ENCODE measurements around the gene NOS1AP.

The NOS1AP gene

GRCh38 chr1:162367073-162367472 is 297.6 kb downstream of the NOS1AP start:
- no peak overlapping the region for H3K27ac ChIP-seq (ENCODE audit: low read depth, low read length)
- H3K36me3 ChIP-seq (ENCODE audit: insufficient read depth, low read length), result peaks cover 4% of the 10 kb centered on the region
- no peaks in the 10 kb centered on the region for H3K27me3 ChIP-seq (ENCODE audit: control insufficient read depth in 1 of 2, insufficient read depth in 2 of 2, low read length in 2 of 2)
- no peaks in the 10 kb centered on the region for H3K9me3 ChIP-seq (ENCODE audit: low read length)
- peak overlapping the region in 1 of 2 donors; percentile 30 for H3K4me3 ChIP-seq (ENCODE audit: low read depth in 1 of 2, low read length in 2 of 2)
- H3K4me1 ChIP-seq (ENCODE audit: insufficient read depth, low read length), result no peaks in the 10 kb centered on the region
- H3K9ac ChIP-seq (ENCODE audit: low read length), result no peak overlapping the region

GRCh38 chr1:162367772-162368171 is 298.3 kb downstream of the NOS1AP start:
- Histone ChIP-seq H3K4me1 (ENCODE audit: insufficient read depth, low read length) (no peaks in the 10 kb centered on the region), H3K27ac (ENCODE audit: low read depth, low read length) (no peak overlapping the region), H3K4me3 (ENCODE audit: low read depth in 1 of 2, low read length in 2 of 2) (no peak overlapping the region), H3K36me3 (ENCODE audit: insufficient read depth, low read length) (peaks cover 4% of the 10 kb centered on the region), H3K27me3 (ENCODE audit: control insufficient read depth in 1 of 2, insufficient read depth in 2 of 2, low read length in 2 of 2) (no peaks in the 10 kb centered on the region), H3K9ac (ENCODE audit: low read length) (no peak overlapping the region), H3K9me3 (ENCODE audit: low read length) (no peaks in the 10 kb centered on the region)

DNA sequence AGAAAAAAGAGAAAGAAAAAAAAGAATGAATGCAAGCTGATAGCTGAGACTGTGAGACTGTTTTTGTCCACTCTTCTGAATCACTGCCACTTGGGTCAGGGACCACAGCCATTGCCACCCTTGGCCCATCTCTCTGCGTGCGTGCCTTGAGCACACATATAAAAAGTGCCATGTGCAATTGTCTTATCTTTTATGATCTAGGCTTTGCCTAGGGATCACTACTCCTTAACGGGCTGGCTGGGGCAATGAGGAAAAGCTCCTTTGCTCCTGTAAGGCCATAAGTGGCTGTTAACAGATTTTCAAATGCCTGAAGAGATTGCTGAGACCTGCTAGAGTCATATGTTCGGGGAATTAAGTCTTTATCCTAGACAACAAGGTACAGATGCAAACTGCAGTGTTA is 299.0 kb downstream of the NOS1AP start:
- H3K27me3 ChIP-seq (ENCODE audit: control insufficient read depth in 1 of 2, insufficient read depth in 2 of 2, low read length in 2 of 2), result no peaks in the 10 kb centered on the region
- no peaks in the 10 kb centered on the region for H3K9me3 ChIP-seq (ENCODE audit: low read length)
- H3K9ac ChIP-seq (ENCODE audit: low read length), result no peak overlapping the region
- H3K4me3 ChIP-seq (ENCODE audit: low read depth in 1 of 2, low read length in 2 of 2), result no peak overlapping the region
- H3K27ac ChIP-seq (ENCODE audit: low read depth, low read length), result no peak overlapping the region
- H3K36me3 ChIP-seq (ENCODE audit: insufficient read depth, low read length), result peaks cover 4% of the 10 kb centered on the region
- H3K4me1 ChIP-seq (ENCODE audit: insufficient read depth, low read length), result no peaks in the 10 kb centered on the region

GRCh38 chr1:162369571-162369970 is 300.1 kb downstream of the NOS1AP start:
- no peaks in the 10 kb centered on the region for H3K9me3 ChIP-seq (ENCODE audit: low read length)
- H3K4me1 ChIP-seq (ENCODE audit: insufficient read depth, low read length), result no peaks in the 10 kb centered on the region
- H3K27ac ChIP-seq (ENCODE audit: low read depth, low read length), result no peak overlapping the region
- H3K4me3 ChIP-seq (ENCODE audit: low read depth in 1 of 2, low read length in 2 of 2), result no peak overlapping the region
- no peaks in the 10 kb centered on the region for H3K27me3 ChIP-seq (ENCODE audit: control insufficient read depth in 1 of 2, insufficient read depth in 2 of 2, low read length in 2 of 2)
- no peak overlapping the region for H3K9ac ChIP-seq (ENCODE audit: low read length)
- peaks cover 4% of the 10 kb centered on the region for H3K36me3 ChIP-seq (ENCODE audit: insufficient read depth, low read length)

DNA sequence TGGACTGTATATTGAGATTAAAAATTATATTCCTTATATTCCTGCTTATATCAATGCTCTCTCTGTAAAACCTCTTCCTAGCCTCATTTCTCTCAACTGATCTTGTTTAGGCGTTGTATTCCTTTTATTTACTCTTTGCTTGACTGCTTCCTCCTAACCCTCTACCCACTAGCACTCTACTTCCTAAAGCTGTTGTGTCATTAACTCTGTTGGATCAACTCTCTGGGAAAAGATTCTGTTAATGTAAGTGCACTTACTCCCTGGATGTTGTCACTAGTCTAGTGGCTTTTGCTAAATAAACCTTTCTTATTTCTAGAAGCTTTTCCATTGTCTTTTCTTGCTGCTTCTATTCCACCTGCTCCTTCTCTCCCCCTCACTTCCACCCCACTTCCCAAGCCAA is 300.7 kb downstream of the NOS1AP start:
- Histone ChIP-seq H3K9me3 (ENCODE audit: low read length) (no peaks in the 10 kb centered on the region), H3K36me3 (ENCODE audit: insufficient read depth, low read length) (peaks cover 4% of the 10 kb centered on the region), H3K9ac (ENCODE audit: low read length) (no peak overlapping the region), H3K4me3 (ENCODE audit: low read depth in 1 of 2, low read length in 2 of 2) (no peak overlapping the region), H3K4me1 (ENCODE audit: insufficient read depth, low read length) (no peaks in the 10 kb centered on the region), H3K27ac (ENCODE audit: low read depth, low read length) (no peak overlapping the region), H3K27me3 (ENCODE audit: control insufficient read depth in 1 of 2, insufficient read depth in 2 of 2, low read length in 2 of 2) (no peaks in the 10 kb centered on the region)

DNA sequence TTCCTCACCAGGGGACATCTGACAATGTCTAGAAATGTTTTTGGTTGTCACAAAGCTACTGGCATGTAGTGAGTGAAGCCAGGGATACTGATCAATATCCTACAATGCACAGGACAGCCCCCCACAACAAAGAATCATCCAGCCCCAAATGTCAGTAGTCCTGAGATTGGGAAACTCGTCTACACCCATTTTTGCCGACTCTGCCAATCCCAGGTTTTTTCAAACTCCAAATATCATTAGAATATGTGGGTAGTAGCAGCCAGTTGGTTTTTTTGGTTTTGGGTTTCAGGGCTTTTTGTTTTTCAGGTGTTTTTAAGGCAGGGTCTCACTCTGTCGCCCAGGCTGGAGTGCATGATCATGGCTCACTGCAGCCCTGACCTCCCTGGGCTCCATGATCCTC is 301.2 kb downstream of the NOS1AP start:
- Histone ChIP-seq H3K36me3 (ENCODE audit: insufficient read depth, low read length) (peaks cover 4% of the 10 kb centered on the region), H3K9ac (ENCODE audit: low read length) (no peak overlapping the region), H3K27ac (ENCODE audit: low read depth, low read length) (no peak overlapping the region), H3K4me3 (ENCODE audit: low read depth in 1 of 2, low read length in 2 of 2) (no peak overlapping the region), H3K27me3 (ENCODE audit: control insufficient read depth in 1 of 2, insufficient read depth in 2 of 2, low read length in 2 of 2) (no peaks in the 10 kb centered on the region), H3K4me1 (ENCODE audit: insufficient read depth, low read length) (no peaks in the 10 kb centered on the region), H3K9me3 (ENCODE audit: low read length) (no peaks in the 10 kb centered on the region)

- Histone ChIP-seq H3K4me3 (ENCODE audit: low read depth in 1 of 2, low read length in 2 of 2) (no peak overlapping the region), H3K4me1 (ENCODE audit: insufficient read depth, low read length) (no peaks in the 10 kb centered on the region), H3K9ac (ENCODE audit: low read length) (no peak overlapping the region), H3K36me3 (ENCODE audit: insufficient read depth, low read length) (peaks cover 4% of the 10 kb centered on the region), H3K27me3 (ENCODE audit: control insufficient read depth in 1 of 2, insufficient read depth in 2 of 2, low read length in 2 of 2) (no peaks in the 10 kb centered on the region), H3K27ac (ENCODE audit: low read depth, low read length) (no peak overlapping the region), H3K9me3 (ENCODE audit: low read length) (no peaks in the 10 kb centered on the region)
These were observed 302.1 kb downstream of the NOS1AP start for GRCh38 chr1:162371611-162372010.

DNA sequence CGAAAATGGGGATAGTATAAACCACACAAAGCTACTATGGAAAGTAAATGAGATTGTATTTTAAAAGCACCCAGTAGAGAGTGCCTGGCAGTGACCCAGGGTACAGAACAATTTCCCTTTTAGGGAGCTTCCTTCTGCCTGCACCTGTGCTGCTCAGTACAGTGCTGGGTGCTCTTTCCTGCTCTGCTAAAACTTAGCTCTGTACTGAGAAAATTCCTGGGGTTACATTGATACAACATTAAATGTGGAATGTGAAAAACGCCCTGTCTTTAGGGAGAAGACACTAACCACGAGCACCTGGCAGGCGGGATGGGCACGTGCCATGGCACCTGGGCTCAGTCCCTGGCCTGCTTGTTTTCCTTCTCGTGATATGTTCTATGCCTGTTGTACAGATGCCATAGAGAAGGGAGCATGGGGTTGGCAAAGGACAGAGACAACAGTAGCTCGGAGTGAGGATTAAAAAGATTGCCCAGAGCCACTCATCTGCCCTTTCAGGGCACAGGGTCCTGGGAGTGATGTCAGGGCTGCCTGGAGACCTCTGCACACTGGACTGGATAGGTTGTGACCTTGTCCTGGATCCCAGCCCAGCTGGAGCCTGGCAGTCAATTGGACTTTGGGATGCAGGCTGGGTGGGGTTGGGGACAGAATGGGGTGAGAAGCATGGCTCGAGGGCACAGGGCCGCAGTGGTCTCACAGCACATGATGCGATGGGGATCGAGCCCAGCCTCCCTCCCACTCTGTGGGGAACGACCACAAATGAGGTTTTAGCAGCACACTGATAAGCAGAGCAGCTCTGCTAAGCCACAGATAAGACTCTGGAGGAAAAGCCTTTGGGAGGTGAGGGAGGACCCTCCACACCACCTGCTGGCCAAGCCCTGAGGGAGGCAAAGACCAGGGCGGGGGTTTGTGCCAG is 302.9 kb downstream of the NOS1AP start:
- Histone ChIP-seq H3K36me3 (ENCODE audit: insufficient read depth, low read length) (peaks cover 4% of the 10 kb centered on the region), H3K4me3 (ENCODE audit: low read depth in 1 of 2, low read length in 2 of 2) (no peak overlapping the region), H3K27ac (ENCODE audit: low read depth, low read length) (no peak overlapping the region), H3K9ac (ENCODE audit: low read length) (no peak overlapping the region), H3K4me1 (ENCODE audit: insufficient read depth, low read length) (no peaks in the 10 kb centered on the region), H3K27me3 (ENCODE audit: control insufficient read depth in 1 of 2, insufficient read depth in 2 of 2, low read length in 2 of 2) (no peaks in the 10 kb centered on the region), H3K9me3 (ENCODE audit: low read length) (no peaks in the 10 kb centered on the region)

GRCh38 chr1:162373072-162373427 is 303.6 kb downstream of the NOS1AP start:
- H3K36me3 ChIP-seq (ENCODE audit: insufficient read depth, low read length), result no peaks in the 10 kb centered on the region
- no peaks in the 10 kb centered on the region for H3K27me3 ChIP-seq (ENCODE audit: control insufficient read depth in 1 of 2, insufficient read depth in 2 of 2, low read length in 2 of 2)
- no peaks in the 10 kb centered on the region for H3K4me1 ChIP-seq (ENCODE audit: insufficient read depth, low read length)
- no peaks in the 10 kb centered on the region for H3K9me3 ChIP-seq (ENCODE audit: low read length)
- H3K4me3 ChIP-seq (ENCODE audit: low read depth in 1 of 2, low read length in 2 of 2), result no peak overlapping the region
- H3K9ac ChIP-seq (ENCODE audit: low read length), result no peak overlapping the region
- H3K27ac ChIP-seq (ENCODE audit: low read depth, low read length), result no peak overlapping the region

DNA sequence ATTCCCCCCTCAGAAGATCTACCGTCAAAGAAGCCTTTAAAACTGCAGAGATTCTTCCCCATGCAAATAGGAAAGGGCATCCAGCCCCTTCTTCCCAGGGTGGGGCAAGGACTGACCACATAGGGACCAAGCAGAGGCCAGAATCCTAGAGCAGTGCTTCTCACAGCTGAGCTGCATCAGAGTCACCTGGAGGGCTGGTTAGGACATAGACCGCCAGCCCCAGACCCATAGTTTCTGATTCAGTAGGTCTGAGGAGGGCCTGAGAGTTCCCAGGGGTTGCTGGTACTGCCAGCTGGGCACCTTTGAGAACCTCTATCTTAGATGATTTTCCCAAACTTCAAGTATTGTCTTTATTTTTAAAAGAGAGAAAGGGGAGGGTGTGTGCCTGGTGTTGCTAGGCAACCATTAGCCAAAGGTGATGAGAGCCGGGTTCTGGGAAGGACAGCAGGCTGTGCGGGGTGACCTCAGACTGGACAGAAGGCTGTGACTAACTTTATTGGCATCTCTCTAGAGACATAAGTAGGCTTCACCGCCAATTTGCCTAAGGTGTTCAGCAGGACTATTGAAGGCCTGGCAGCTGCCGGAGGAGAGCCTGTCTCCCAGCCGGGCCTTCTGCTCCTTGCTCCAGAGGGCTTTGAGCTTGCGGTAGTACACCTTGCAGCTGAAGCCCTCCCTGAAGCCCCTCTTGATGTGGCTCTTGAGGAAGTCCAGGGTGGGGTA is 304.2 kb downstream of the NOS1AP start:
- Histone ChIP-seq H3K36me3 (ENCODE audit: insufficient read depth, low read length) (no peaks in the 10 kb centered on the region), H3K9me3 (ENCODE audit: low read length) (no peaks in the 10 kb centered on the region), H3K4me3 (ENCODE audit: low read depth in 1 of 2, low read length in 2 of 2) (no peak overlapping the region), H3K27me3 (ENCODE audit: control insufficient read depth in 1 of 2, insufficient read depth in 2 of 2, low read length in 2 of 2) (no peaks in the 10 kb centered on the region), H3K4me1 (ENCODE audit: insufficient read depth, low read length) (no peaks in the 10 kb centered on the region), H3K27ac (ENCODE audit: low read depth, low read length) (no peak overlapping the region), H3K9ac (ENCODE audit: low read length) (no peak overlapping the region)

DNA sequence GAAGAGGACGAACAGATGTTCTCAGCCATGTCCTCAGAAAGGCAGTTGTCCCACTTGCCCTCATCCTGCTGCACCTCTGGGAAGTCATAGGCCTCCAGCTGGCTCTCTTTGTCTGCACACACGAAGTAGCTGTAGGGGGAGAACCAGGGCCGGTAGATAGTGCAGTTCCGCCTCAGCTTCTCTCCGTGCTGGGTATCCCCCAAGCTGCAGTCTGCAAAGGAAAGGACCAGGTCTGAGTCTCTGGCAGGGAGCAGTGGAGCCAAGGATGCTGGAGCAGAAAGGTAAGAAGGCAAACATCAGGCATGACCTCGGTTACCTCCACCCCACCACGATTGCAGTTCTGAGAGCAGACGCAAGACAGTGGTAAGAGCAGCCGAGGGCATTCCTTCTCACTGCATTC is 304.9 kb downstream of the NOS1AP start:
- H3K36me3 ChIP-seq (ENCODE audit: insufficient read depth, low read length), result no peaks in the 10 kb centered on the region
- H3K4me1 ChIP-seq (ENCODE audit: insufficient read depth, low read length), result no peaks in the 10 kb centered on the region
- H3K9ac ChIP-seq (ENCODE audit: low read length), result no peak overlapping the region
- no peaks in the 10 kb centered on the region for H3K9me3 ChIP-seq (ENCODE audit: low read length)
- no peak overlapping the region for H3K4me3 ChIP-seq (ENCODE audit: low read depth in 1 of 2, low read length in 2 of 2)
- no peak overlapping the region for H3K27ac ChIP-seq (ENCODE audit: low read depth, low read length)
- no peaks in the 10 kb centered on the region for H3K27me3 ChIP-seq (ENCODE audit: control insufficient read depth in 1 of 2, insufficient read depth in 2 of 2, low read length in 2 of 2)
